C4-2B (cell line): ENCODE measurements around the gene PARK7.

Experiments used
- CTCF ChIP-seq: fragments of 450-650 bp; conservative IDR thresholded peaks from 2 replicates; pipeline ENCODE4 v1.5.1; 2017; ENCODE audit warnings: mild to moderate bottlenecking
- ZFX ChIP-seq: fragments of 450-650 bp; IDR thresholded peaks from 2 replicates; pipeline ENCODE4 v1.6.1; 2017

GRCh38 chr1:7967196-7967595 is 5.7 kb downstream of the PARK7 start:
- TF ChIP-seq CTCF: no peak
- no peak for TF ChIP-seq ZFX
